Fibroblast of skin of left biceps (primary cell): ENCODE results near the gene RABGAP1L.
"Not testable (repeated sequence)": the region's sequence is repeated elsewhere in the genome, so short reads cannot be mapped to it uniquely, and the experiment has no call there.

ENCODE experiments used
- DNase-seq, 2 experiments: peaks; one replicate each; pipeline ENCODE4 v3.0.0-alpha.2; 2013; ENCODE audit warnings: low read depth in 2 of 2

Gene RABGAP1L

DNA sequence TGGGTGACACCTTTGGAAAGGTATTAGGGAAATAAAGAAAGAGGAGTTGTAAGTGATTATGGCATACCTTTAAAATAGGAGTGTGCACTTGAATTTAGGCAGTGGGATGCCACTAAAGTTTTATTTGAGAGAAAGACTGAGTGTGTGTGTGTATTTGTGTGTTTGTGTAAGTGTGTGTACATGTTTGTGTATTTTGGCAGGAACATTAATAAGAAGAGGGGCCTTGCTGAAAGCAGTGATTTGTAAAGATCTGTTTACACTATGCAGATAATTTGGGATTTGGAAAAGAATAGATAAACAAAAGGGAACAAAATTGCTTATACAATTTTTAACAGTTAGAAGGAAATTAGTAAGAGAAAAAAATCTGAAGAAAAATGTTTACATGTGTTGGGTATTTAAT is 409.2 kb downstream of the RABGAP1L start:
- DNase-seq, result no peak

DNA sequence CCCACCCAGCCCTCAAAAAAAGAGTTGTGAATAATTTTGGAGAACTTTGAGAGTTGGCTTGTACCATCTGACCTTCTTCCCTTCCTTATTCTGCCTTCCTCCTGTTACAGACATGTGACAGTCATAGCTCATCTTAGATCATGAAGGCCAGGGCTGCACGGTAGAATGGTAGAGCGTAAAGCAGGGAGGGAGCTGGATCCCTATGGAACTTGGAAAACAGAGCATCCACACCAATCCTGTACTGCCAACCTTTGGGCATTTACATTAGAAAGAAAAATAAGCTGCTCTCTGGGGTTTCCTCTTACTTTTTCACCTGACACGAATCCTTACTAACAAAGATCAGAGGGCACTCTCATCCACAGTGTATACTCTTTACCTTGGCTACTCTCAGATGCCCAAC is 409.9 kb downstream of the RABGAP1L start:
- DNase-seq, result no peak

DNA sequence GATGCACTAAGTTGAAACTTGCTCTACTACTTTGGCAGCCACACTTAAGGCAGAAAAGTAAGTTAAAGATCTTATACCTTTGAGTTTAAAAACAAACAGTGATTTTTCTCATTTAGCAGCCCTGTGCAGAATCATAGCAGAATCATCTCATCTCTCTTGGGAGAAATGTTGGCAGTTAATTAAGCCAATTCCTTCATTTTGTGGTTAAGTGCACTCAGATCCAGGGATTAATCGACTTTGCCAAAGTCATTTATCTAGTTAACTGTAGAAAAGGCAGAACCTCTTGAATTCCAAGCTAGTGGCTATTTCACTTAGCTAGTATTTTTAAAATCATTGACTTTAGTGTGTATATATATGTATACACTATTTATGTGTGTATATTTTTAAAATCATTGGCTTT is 413.5 kb downstream of the RABGAP1L start:
- no peak for DNase-seq

DNA sequence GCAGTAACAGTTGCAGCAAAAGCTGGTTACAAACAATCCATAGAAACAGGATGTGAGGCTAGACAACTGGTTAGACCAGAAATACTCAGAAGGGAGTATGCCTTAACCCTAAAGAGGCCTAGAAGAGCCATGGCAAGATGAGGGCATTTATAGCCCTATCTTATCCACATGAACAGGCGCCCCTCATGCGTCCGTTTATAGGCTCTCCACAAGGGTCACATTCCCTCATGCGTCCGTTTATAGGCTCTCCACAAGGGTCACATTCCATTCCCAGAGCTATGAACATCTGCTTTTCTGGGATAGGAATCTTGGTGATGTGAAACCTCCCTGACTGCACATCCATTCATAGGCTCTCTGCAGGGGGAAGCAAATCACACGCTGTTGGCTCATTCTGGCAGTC is 416.8 kb downstream of the RABGAP1L start:
- DNase-seq, result not testable (repeated sequence)

DNA sequence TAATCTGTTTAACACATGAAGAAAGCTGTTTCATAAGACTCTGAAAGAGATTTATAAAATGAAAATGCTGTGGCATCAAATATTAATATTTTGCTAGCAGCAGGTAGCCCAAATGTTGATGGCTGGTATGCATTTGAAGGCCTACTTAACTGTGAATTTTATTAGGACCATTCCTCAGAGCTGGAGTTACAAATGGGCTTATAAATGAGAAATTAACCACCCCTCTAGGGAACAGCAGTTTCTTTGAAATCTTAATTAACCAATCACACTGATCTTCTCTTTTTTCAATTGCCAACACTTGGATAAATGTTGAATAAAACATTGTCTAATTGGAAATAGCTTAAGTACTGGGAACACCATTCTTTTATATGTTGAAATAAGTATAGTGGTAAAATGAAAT is 418.4 kb downstream of the RABGAP1L start:
- no peak for DNase-seq

DNA sequence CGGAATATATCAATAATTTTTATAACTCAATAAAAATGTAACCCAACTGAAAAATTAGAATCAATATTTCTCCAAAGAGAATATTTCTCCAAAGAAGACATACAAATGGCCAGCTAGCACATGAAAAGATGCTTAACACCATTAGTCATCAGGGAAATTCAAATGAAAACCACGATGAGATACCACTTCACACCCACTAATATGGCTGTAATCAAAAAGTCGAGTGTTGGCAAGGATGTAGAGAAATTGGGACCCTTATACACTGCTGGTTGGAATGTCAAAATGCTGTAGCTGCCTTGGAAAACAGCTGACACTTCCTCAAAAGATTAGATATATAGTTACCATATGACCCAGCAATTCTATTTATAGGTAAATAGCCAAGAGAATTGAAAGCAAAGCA is 421.5 kb downstream of the RABGAP1L start:
- DNase-seq, result no peak

DNA sequence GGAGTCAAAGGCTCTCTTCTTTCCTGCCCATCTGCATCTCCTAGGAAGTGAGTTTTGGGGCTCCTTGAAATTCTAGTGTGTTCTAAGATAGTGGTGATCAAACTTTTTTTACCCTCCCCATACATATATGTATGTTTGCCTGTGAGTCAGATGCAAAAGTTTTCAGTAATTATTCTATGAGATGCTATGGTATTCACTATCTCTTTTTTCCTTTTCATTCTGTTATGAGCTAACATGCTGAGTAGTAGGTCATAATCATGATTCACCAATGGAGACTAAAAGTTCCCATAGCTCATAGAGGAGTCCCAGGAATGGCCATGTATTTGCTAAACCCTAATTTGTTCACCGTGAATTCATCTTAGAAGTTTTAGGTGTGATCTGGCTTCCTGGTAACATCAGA is 424.0 kb downstream of the RABGAP1L start:
- DNase-seq, result no peak

DNA sequence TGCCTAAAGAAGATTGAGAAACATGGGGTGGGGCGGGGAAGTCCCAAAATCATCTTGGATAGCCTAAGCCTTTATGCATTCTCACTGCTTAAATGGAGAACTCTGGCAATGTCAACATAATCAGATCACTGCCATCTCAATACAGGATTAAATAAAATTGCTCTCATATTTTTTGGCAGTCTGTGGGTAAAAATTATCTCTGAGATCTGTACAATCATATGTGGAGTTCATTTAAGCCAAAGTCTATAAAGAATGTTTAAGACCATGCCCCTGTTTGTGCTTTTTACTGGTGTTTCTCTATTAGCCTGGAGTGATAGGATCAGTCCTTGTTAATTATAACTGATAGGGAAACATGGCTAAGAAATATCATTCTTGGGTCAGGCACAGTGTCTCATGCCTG is 424.8 kb downstream of the RABGAP1L start:
- no peak for DNase-seq

DNA sequence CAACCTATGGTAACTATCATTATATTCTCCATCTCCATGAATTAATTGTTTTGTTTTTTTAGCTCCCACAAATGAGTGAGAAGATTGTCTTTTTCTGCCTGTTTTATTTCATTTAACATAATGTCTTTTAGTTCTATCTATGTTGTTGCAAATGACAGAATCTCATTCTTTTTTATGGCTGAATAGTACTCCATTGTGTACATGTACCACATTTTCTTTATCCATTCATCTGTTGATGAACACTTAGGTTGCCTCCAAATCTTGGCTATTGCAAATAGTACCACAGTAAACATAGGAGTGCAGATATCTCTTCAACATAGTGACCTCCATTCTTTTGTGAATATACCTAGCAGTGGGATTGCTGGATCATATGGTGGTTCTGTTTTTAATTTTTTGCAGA is 429.3 kb downstream of the RABGAP1L start:
- DNase-seq, result not testable (repeated sequence)

DNA sequence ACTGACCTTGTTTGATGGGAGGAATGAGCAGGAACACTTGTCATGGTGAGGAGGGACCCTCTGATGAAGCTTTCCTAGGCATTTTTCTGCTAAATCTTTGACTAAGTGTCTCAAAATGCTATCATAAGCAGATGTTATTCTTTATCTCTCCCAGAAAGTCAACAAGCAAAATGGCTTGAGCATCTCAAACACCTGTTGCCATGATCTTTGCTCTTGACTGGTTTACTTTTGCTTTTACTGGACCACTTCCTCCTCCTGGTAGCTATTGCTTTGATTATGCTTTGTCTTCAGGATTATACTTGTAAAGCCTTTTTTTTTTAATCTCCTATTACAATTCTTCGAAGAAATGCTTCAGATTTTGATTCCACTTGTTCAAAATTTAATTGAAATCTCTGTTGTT is 445.9 kb downstream of the RABGAP1L start:
- DNase-seq, result no peak

DNA sequence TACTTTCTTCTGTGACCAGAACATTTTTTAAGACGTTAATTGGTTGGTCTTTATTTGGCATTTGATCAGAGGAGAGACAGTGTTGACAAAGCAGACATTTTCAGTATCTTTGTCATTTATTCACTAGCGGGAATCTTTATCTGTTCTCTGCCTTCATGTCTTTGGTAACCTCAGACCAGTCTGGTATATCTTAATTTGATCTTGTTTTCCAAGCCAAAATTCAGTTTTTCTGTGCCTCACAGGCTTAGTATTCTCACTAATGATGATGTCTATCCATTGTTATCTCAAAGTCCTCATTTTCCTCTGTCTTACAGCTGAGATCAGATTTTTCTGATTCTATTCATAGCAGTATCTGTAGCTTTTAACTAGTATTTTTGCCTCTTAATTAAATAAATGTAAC is 447.2 kb downstream of the RABGAP1L start:
- no peak for DNase-seq

DNA sequence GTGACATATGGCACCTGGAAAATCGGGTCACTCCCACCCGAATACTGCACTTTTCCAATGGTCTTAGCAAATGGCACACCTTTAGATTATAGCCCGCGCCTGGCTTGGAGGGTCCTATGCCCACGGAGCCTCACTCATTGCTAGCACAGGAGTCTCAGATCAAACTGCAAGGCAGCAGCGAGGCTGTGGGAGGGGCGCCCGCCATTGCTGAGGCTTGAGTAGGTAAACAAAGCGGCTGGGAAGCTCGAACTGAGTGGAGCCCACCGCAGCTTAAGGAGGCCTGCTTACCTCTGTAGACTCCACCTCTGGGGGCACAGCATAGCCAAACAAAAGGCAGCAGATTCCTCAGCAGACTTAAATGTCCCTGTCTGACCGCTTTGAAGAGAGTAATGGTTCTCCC is 458.6 kb downstream of the RABGAP1L start:
- not testable (repeated sequence) for DNase-seq

DNA sequence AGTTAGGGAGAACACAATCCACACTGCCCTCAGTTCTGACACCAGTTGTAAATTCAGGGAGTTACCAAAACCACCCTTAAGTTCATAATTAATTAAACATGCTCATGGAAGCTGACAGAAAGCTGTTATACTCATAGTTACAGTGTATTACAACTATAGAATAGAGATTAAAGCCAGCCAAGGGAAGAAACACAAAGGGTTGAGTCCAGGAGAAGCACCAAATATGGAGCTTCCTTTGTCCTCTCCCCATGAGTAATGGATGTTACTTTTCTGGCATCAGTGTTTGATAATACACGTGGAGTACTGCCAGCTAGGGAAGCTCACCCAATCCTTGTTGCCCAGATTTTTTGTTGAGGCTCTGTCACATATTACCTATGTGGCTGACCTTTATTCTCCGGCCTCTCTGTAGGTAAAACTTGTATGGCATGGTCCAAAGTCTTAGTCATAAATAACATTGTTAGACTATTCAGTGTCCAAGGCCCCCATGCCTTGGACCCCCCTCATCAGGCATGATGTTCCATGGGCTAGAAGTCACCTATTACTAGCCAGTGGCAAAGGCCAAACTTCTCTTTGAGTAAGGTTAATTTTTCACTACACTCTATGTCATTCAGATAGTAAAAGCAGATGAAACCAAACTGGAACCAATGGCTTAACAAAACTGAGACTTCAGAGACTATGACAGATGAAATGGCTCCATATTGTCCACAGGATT is 464.2 kb downstream of the RABGAP1L start:
- DNase-seq, result no peak

DNA sequence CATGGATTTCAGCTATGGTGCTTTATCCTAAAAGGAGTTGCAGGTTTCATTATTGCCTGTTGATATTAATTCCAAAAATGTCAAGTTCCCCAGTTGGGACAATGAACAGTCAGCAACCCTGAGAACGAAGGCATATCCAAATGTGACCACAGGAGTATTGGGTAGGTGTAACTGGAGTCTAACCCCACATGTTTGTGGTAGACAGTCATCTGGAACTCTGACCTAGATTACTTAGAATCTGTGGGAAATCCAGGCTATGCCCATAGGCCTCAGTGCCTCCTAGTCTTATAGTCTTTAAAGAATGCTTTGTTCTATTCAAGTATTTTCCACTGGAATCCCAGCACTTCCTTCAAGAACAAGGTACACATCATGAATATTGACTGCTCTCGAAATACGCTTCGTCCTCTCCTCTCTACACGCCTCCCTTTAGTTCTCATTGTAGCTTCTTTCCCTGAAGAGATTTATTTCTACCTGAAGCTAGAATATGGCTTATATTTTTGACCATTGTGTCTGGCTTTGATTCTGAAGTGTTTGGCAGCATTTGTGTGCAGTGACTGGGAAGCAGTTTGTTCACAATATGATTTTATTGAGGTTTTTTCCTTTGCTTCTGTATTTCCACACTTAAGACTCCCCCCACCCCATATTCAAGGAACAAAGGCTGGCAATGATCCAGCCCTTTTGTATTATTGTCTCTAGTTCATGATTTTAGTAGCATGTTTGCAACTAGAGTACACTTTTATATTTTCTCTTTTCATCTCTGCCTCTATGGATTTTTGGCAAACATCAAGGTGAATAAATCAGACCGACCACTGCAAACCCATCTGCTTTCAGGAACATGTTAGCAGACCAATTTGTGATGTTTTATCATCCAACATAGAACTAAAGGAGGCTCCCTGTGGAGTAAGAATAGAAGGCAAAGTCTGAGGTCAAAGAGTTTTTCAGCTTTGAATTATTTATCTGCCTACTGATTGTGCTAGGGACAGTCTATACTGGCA is 467.0 kb downstream of the RABGAP1L start:
- no peak for DNase-seq

DNA sequence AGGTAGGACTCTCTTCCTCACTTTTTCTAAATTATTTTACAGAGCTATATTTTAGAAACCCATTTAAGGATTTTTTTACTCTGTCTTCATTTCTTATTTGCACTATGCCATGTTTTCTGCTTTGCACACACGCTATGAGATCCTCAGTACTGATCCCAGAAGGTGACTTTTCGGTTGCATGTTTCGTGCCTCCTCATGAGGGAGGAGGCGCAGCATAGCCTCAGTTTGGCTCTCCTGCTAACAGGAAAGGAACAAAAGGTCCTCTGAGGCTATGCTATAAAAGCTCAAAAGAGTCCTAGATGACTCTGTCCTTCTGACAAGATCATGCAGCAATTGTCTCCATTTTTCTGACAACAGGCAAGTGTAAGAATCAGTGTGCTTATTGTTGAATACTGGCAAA is 478.2 kb downstream of the RABGAP1L start:
- no peak for DNase-seq

DNA sequence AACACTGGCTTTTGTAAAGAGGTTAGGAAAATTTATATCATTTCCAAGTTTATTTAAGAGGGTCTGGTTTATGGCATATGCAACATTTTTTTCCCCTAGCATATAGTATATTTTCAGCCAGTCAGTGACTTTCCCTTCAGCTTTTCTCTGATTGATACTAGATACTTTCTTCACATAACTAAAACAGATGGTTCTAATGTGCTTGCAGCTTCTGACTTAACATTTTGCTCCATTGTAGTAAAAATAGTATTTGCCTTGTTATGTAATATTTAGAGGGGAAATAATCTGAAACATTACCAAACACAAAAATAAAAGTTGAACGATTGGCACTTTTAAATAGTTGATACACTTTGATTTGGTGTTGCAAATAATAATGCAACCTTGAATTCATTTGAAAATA is 480.1 kb downstream of the RABGAP1L start:
- no peak for DNase-seq

DNA sequence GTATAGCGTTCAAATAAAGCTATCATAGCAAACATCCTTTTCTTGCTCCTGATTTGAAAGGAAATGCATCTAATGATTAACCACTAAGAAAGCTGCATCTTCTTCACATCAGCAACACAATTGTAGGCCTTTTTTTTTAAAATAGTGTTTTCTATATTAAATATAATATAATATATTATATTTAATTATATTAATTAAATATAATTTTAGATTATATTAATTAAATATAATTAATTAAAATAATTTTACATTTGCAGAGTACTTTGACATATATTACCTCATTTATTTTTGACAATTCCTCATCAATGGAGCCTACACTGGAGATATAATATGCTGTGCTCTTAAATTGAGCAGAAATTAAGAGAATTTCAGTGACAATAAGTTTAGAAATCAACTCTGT is 481.5 kb downstream of the RABGAP1L start:
- no peak for DNase-seq

DNA sequence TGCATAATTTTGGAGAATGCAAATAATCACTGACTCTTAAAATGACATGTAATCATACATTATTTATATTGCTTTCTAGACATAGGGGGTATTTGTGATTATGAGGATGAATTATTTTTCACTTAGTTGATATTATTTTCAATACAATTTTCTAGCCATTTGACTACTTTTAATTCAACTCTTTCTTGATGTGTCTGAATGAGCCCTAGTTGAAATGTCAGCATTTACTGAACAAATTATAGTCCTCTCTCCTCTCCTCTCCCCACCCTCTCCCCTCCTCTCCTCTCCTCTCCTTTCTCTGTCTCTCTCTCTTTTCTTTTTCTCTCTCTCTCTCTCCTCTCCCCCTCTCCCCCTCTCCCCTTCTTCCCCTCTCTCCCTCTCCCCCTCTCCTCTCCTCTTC is 483.1 kb downstream of the RABGAP1L start:
- no peak for DNase-seq

DNA sequence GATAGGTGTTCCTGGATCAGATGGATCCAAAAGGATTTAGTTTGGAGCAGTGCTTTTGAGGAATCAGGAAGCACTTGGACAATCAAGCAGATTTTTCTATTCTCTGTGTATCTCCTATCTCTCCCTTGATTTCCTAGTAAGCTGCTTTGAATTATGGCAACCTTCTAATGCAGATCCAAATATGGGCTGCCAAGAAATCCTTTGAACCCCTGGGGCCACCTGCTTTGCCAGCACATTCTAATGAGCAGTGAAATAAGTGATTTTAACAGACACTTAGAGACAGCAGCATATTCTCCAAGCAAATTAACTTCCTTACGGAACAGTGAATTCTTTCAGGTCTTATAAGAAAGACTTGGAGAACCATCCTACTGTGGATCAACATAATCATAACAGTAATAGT is 483.9 kb downstream of the RABGAP1L start:
- no peak for DNase-seq

DNA sequence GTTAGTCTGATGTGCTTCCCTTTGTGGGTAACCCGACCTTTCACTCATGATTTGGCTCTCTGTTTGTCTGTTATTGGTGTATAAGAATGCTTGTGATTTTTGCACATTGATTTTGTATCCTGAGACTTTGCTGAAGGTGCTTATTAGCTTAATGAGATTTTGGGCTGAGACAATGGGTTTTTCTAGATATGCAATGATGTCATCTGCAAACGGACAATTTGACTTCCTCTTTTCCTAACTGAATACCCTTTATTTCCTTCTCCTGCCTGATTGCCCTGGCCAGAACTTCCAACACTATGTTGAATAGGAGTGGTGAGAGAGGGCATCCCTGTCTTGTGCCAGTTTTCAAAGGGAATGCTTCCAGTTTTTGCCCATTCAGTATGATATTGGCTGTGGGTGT is 490.3 kb downstream of the RABGAP1L start:
- not testable (repeated sequence) for DNase-seq

DNA sequence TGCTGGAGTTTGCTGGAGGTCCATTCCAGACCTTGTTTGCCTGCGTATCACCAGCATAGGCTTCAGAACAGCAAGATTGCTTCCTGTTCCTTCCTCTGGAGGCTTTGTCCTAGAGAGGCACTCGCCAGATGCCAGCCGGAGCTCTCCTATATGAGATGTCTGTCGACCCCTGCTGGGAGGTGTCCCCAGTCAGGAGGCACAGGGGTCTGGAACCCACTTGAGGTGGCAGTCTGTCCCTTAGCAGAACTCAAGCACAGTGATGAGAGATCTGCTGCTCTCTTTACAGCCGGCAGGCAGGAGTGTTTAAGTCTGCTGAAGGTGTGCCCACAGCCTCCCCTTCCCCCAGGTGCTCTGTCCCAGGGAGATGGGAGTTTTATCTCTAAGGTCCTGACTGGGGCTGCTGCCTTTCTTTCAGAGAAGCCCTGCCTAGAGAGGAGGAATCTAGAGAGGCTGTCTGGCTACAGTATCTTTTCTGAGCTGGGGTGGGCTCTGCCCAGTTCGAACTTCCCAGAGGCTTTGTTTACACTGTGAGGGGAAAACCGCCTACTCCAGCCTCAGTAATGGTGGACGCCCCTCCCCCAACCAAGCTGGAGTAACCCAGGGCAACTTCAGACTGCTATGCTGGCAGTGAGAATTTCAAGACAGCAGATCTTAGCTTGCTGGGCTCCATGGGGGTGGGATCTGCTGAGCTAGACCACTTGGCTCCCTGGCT is 493.4 kb downstream of the RABGAP1L start:
- DNase-seq, result no peak

DNA sequence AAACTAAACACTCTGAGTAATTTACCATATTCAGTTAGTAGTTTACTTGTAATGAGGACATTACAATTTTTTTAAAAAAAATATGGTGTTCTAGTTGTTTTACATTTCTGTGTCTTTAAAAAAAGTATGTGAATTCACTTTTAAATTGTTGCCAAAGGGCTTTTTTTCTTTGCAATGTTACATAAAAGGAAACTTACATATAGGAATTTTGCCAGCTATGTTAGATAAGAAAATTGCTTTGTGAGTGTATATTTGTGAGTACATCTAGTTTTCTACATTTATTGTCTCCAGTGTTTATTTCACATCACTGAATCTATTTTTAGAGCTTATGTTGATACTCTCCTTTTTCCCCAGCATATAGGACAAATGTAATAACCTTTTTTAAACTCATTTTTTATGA is 495.2 kb downstream of the RABGAP1L start:
- no peak for DNase-seq
